SK-N-SH treated with all-trans-retinoic acid at 6 μM for 48 hours (cell line): ENCODE results near the gene LAMB3.

ENCODE experiments used
- ATAC-seq: fragments of 200-7000 bp; cut with Tn5 transposase; 3 replicates; pipeline ENCODE4 v1.9.1; 2020; ENCODE audit warnings: mild to moderate bottlenecking, moderate library complexity
- ARNTL ChIP-seq: fragments of 450-650 bp; formaldehyde crosslinking; IDR thresholded peaks from 2 replicates; pipeline ENCODE4 v1.5.0; 2020; ENCODE audit warnings: low read depth, mild to moderate bottlenecking, moderate library complexity, borderline replicate concordance
- BACH2 ChIP-seq: fragments of 250-450 bp; sonication (Bioruptor Pico); IDR thresholded peaks from 2 replicates; pipeline ENCODE4 v1.9.0; 2021; ENCODE audit warnings: mild to moderate bottlenecking, borderline replicate concordance
- CSDC2 ChIP-seq: fragments of 250-450 bp; sonication (Bioruptor Pico); IDR thresholded peaks from 2 replicates; pipeline ENCODE4 v1.5.0; 2020; ENCODE audit warnings: mild to moderate bottlenecking, moderate library complexity
- ESRRG ChIP-seq: fragments of 250-450 bp; sonication (Bioruptor Pico); IDR thresholded peaks from 2 replicates; pipeline ENCODE4 v1.6.1; 2021; ENCODE audit warnings: mild to moderate bottlenecking
- GLIS3 ChIP-seq: fragments of 250-450 bp; sonication (Bioruptor Pico); IDR thresholded peaks from 2 replicates; pipeline ENCODE4 v1.5.0; 2020; ENCODE audit warnings: mild to moderate bottlenecking, moderate library complexity
- ISL1 ChIP-seq: fragments of 250-450 bp; sonication (Bioruptor Pico); IDR thresholded peaks from 2 replicates; pipeline ENCODE4 v2.1.2; 2022; ENCODE audit warnings: mild to moderate bottlenecking, moderate library complexity
- PATZ1 ChIP-seq: fragments of 250-450 bp; sonication (Bioruptor Pico); IDR thresholded peaks from 2 replicates; pipeline ENCODE4 v1.8.0; 2020; ENCODE audit warnings: mild to moderate bottlenecking, moderate library complexity, borderline replicate concordance
- PPARA ChIP-seq: fragments of 250-450 bp; sonication (Bioruptor Pico); IDR thresholded peaks from 2 replicates; pipeline ENCODE4 v1.5.0; 2020; ENCODE audit warnings: mild to moderate bottlenecking, borderline replicate concordance
- RARB ChIP-seq: fragments of 250-450 bp; sonication (Bioruptor Pico); IDR thresholded peaks from 2 replicates; pipeline ENCODE4 v1.8.0; 2021; ENCODE audit warnings: mild to moderate bottlenecking, moderate library complexity
- SNAI2 ChIP-seq: fragments of 250-450 bp; sonication (Bioruptor Pico); IDR thresholded peaks from 2 replicates; pipeline ENCODE4 v1.5.0; 2020; ENCODE audit warnings: mild to moderate bottlenecking, moderate library complexity
- TCF4 ChIP-seq: fragments of 250-450 bp; sonication (Bioruptor Pico); IDR thresholded peaks from 2 replicates; pipeline ENCODE4 v1.8.0; 2021; ENCODE audit warnings: mild to moderate bottlenecking, moderate library complexity, borderline replicate concordance
- TOX ChIP-seq: fragments of 250-450 bp; sonication (Bioruptor Pico); IDR thresholded peaks from 2 replicates; pipeline ENCODE4 v1.8.0; 2021; ENCODE audit warnings: mild to moderate bottlenecking, moderate library complexity, borderline replicate concordance
- TSHZ2 ChIP-seq: fragments of 250-450 bp; sonication (Bioruptor Pico); IDR thresholded peaks from 2 replicates; pipeline ENCODE4 v1.5.0; 2020; ENCODE audit warnings: mild to moderate bottlenecking, moderate library complexity
- ZFP3 ChIP-seq: fragments of 250-450 bp; sonication (Bioruptor Pico); IDR thresholded peaks from 2 replicates; pipeline ENCODE4 v1.5.0; 2020; ENCODE audit warnings: mild to moderate bottlenecking, moderate library complexity
- ZFP30 ChIP-seq: fragments of 450-650 bp; formaldehyde crosslinking; IDR thresholded peaks from 2 replicates; pipeline ENCODE4 v1.5.0; 2022; ENCODE audit warnings: mild to moderate bottlenecking, moderate library complexity
- ZNF565 ChIP-seq: fragments of 450-650 bp; formaldehyde crosslinking; conservative IDR thresholded peaks from 2 replicates; pipeline ENCODE4 v1.5.0; 2020; ENCODE audit warnings: low read depth, mild to moderate bottlenecking, moderate library complexity
- ZNF70 ChIP-seq: fragments of 450-650 bp; formaldehyde crosslinking; IDR thresholded peaks from 2 replicates; pipeline ENCODE4 v1.5.0; 2020; ENCODE audit warnings: mild to moderate bottlenecking, moderate library complexity
- TF ChIP-seq, protein P1 (sequence below): fragments of 250-450 bp; sonication (Bioruptor Pico); IDR thresholded peaks from 2 replicates; pipeline ENCODE4 v1.5.1; 2021; ENCODE audit warnings: mild to moderate bottlenecking, moderate library complexity

LAMB3 gene

GRCh38 chr1:209601809-209602657, 50.2 kb downstream of the LAMB3 start:
- ATAC-seq, result peak; percentile 96
- TF ChIP-seq PPARA (CRISPR knock-in tag), result no peak
- no peak for TF ChIP-seq ZFP3 (CRISPR knock-in tag)
- TF ChIP-seq ZNF565 (CRISPR knock-in tag), result no peak

GRCh38 chr1:209600541-209600940, 51.7 kb downstream of the LAMB3 start:
- TF ChIP-seq TOX (CRISPR knock-in tag), result no peak
- TF ChIP-seq ZNF565 (CRISPR knock-in tag), result no peak
- no peak for TF ChIP-seq ZNF70 (CRISPR knock-in tag)
- no peak for TF ChIP-seq BACH2
- no peak for TF ChIP-seq GLIS3
- TF ChIP-seq, all 23 proteins: peak for 0
- peak; percentile 74 for ATAC-seq

- no peak for ATAC-seq
- TF ChIP-seq BACH2, result no peak
- TF ChIP-seq PATZ1, result no peak
- TF ChIP-seq SNAI2 (CRISPR knock-in tag), result no peak
- no peak for TF ChIP-seq TOX (CRISPR knock-in tag)
- TF ChIP-seq GLIS3, result no peak
- no peak for TF ChIP-seq CSDC2 (CRISPR knock-in tag)
- no peak for TF ChIP-seq PPARA (CRISPR knock-in tag)
- TF ChIP-seq ZNF70 (CRISPR knock-in tag), result no peak
- TF ChIP-seq, protein P1, sequence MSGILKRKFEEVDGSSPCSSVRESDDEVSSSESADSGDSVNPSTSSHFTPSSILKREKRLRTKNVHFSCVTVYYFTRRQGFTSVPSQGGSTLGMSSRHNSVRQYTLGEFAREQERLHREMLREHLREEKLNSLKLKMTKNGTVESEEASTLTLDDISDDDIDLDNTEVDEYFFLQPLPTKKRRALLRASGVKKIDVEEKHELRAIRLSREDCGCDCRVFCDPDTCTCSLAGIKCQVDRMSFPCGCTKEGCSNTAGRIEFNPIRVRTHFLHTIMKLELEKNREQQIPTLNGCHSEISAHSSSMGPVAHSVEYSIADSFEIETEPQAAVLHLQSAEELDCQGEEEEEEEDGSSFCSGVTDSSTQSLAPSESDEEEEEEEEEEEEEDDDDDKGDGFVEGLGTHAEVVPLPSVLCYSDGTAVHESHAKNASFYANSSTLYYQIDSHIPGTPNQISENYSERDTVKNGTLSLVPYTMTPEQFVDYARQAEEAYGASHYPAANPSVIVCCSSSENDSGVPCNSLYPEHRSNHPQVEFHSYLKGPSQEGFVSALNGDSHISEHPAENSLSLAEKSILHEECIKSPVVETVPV (CRISPR knock-in tag), result no peak
Measured at GRCh38 chr1:209598227-209598626, 54.0 kb downstream of the LAMB3 start.

- no peak for TF ChIP-seq ISL1 (CRISPR knock-in tag)
- no peak for TF ChIP-seq PATZ1
- no peak for TF ChIP-seq SNAI2 (CRISPR knock-in tag)
- TF ChIP-seq RARB (CRISPR knock-in tag), result no peak
- no peak for TF ChIP-seq ARNTL (CRISPR knock-in tag)
- TF ChIP-seq CSDC2 (CRISPR knock-in tag), result no peak
- no peak for TF ChIP-seq TCF4 (CRISPR knock-in tag)
- no peak for TF ChIP-seq BACH2
- no peak for TF ChIP-seq TOX (CRISPR knock-in tag)
- TF ChIP-seq GLIS3, result no peak
- no peak for TF ChIP-seq PPARA (CRISPR knock-in tag)
- TF ChIP-seq TSHZ2 (CRISPR knock-in tag), result no peak
- TF ChIP-seq ESRRG (CRISPR knock-in tag), result no peak
- TF ChIP-seq, protein P1 (CRISPR knock-in tag), result no peak
- no peak for TF ChIP-seq ZFP3 (CRISPR knock-in tag)
- TF ChIP-seq ZFP30 (CRISPR knock-in tag), result no peak
- ATAC-seq, result no peak
Measured at GRCh38 chr1:209597499-209597898, 54.7 kb downstream of the LAMB3 start.
